ENCODE data around the gene FOSL1. TPM values are rescaled to one million over a fixed set of nuclear protein-coding genes. Genes with fewer than 3 reads are reported as not detected.
"Not testable (repeated sequence)": the region's sequence is repeated elsewhere in the genome, so short reads cannot be mapped to it uniquely, and the experiment has no call there.

FOSL1 gene
- total RNA-seq, 1 experiment from 2014 or later = 18.0 TPM

- no peak for DNase-seq (ENCODE audit: low spot score)
Observed at GRCh38 chr11:65896034-65896999, 3.9 kb downstream of the FOSL1 start.

- no peak for DNase-seq (ENCODE audit: low spot score)
Observed at GRCh38 chr11:65895482-65895981, 4.7 kb downstream of the FOSL1 start.

- no peak for DNase-seq (ENCODE audit: low spot score)
Observed at GRCh38 chr11:65894034-65894591, 6.1 kb downstream of the FOSL1 start.

GRCh38 chr11:65892661-65893317 lies 7.4 kb downstream of the FOSL1 start:
- no peak for DNase-seq (ENCODE audit: low spot score)

GRCh38 chr11:65892137-65892540 lies 8.0 kb downstream of the FOSL1 start:
- not testable (repeated sequence) for DNase-seq (ENCODE audit: low spot score)

GRCh38 chr11:65891219-65892136 lies 8.7 kb downstream of the FOSL1 start:
- DNase-seq (ENCODE audit: low spot score) = no peak

GRCh38 chr11:65890324-65891218 lies 9.6 kb downstream of the FOSL1 start, which contains the start of gene CCDC85B:
CCDC85B (plus strand) TSS chr11:65890673; CDS start chr11:65890784, 111 bp downstream.
- DNase-seq (ENCODE audit: low spot score) = peak; percentile 90

- DNase-seq (ENCODE audit: low spot score) = peak; percentile 95
Observed at GRCh38 chr11:65888163-65888814, 11.9 kb downstream of the FOSL1 start, which contains the start of gene FIBP. FIBP (minus strand) TSS chr11:65888471; CDS start chr11:65888418, 53 bp downstream.

- DNase-seq (ENCODE audit: low spot score) = no peak
Observed at GRCh38 chr11:65887723-65888162, 12.4 kb downstream of the FOSL1 start.

- DNase-seq (ENCODE audit: low spot score) = no peak
Observed at GRCh38 chr11:65886826-65887722, 13.1 kb downstream of the FOSL1 start.

GRCh38 chr11:65885808-65886536 lies 14.2 kb downstream of the FOSL1 start:
- no peak for DNase-seq (ENCODE audit: low spot score)

- no peak for DNase-seq (ENCODE audit: low spot score)
Observed at GRCh38 chr11:65885231-65885630, 15.0 kb downstream of the FOSL1 start.

GRCh38 chr11:65884716-65885092 lies 15.5 kb downstream of the FOSL1 start:
- DNase-seq (ENCODE audit: low spot score) = peak; percentile 61

GRCh38 chr11:65883786-65884715 lies 16.1 kb downstream of the FOSL1 start:
- no peak for DNase-seq (ENCODE audit: low spot score)

- no peak for DNase-seq (ENCODE audit: low spot score)
Observed at GRCh38 chr11:65883058-65883761, 17.0 kb downstream of the FOSL1 start.
